ENCODE results near the gene INPPL1. TPM values are rescaled to one million over a fixed set of nuclear protein-coding genes. Genes with fewer than 3 reads are reported as not detected.

The INPPL1 gene
- total RNA-seq, 1 donor from 2014 or later: 214 TPM

- peaks cover 10% of the 10 kb centered on the region for H3K9me3 Mint-ChIP-seq (ENCODE audit: low read depth)
- no peak overlapping the region for H3K4me3 Mint-ChIP-seq (ENCODE audit: unreplicated experiment)
- H3K4me1 Mint-ChIP-seq (ENCODE audit: low read depth): peaks cover 13% of the 10 kb centered on the region
Measured at GRCh38 chr11:72208281-72208680, 16.3 kb upstream of the INPPL1 start.

GRCh38 chr11:72209101-72209500 lies 15.5 kb upstream of the INPPL1 start:
- Mint-ChIP-seq H3K4me3 (ENCODE audit: unreplicated experiment) (no peak overlapping the region), H3K9me3 (ENCODE audit: low read depth) (peaks cover 10% of the 10 kb centered on the region), H3K4me1 (ENCODE audit: low read depth) (peaks cover 13% of the 10 kb centered on the region), H3K27me3 (ENCODE audit: low read depth) (peaks cover 10% of the 10 kb centered on the region), H3K27ac (ENCODE audit: unreplicated experiment) (no peak overlapping the region), H3K36me3 (ENCODE audit: low read depth) (peaks cover 7% of the 10 kb centered on the region)
- no peak for DNase-seq (ENCODE audit: low spot score)
- TF ChIP-seq CTCF (IDR thresholded peaks at IDR 0.05): no peak

More at GRCh38 chr11:72208281-72208680, 16.3 kb upstream of the INPPL1 start:
- no peak for TF ChIP-seq CTCF (IDR thresholded peaks at IDR 0.05)
- H3K27ac Mint-ChIP-seq (ENCODE audit: unreplicated experiment): no peak overlapping the region
- H3K36me3 Mint-ChIP-seq (ENCODE audit: low read depth): peaks cover 7% of the 10 kb centered on the region
- peaks cover 8% of the 10 kb centered on the region for H3K27me3 Mint-ChIP-seq (ENCODE audit: low read depth)
- no peak for DNase-seq (ENCODE audit: low spot score)

GRCh38 chr11:72216638-72217037 lies 7.9 kb upstream of the INPPL1 start, which contains the start of gene FOLR2:
FOLR2 (plus strand) TSS chr11:72216794; CDS start chr11:72218585, 1,791 bp downstream.
- H3K27me3 Mint-ChIP-seq (ENCODE audit: low read depth): peaks cover 34% of the 10 kb centered on the region
- H3K4me1 Mint-ChIP-seq (ENCODE audit: low read depth): no peaks in the 10 kb centered on the region
- no peak for TF ChIP-seq CTCF (IDR thresholded peaks at IDR 0.05)
- H3K36me3 Mint-ChIP-seq (ENCODE audit: low read depth): no peaks in the 10 kb centered on the region
- H3K9me3 Mint-ChIP-seq (ENCODE audit: low read depth): no peaks in the 10 kb centered on the region
- no peak for DNase-seq (ENCODE audit: low spot score)
- H3K27ac Mint-ChIP-seq (ENCODE audit: unreplicated experiment): no peak within 1 kb of the TSS
- no peak within 1 kb of the TSS for H3K4me3 Mint-ChIP-seq (ENCODE audit: unreplicated experiment)

- H3K27me3 Mint-ChIP-seq (ENCODE audit: low read depth): peaks cover 29% of the 10 kb centered on the region
- H3K4me1 Mint-ChIP-seq (ENCODE audit: low read depth): peaks cover 7% of the 10 kb centered on the region
- no peak overlapping the region for H3K27ac Mint-ChIP-seq (ENCODE audit: unreplicated experiment)
- no peak overlapping the region for H3K4me3 Mint-ChIP-seq (ENCODE audit: unreplicated experiment)
- no peaks in the 10 kb centered on the region for H3K9me3 Mint-ChIP-seq (ENCODE audit: low read depth)
- TF ChIP-seq CTCF (IDR thresholded peaks at IDR 0.05): no peak
- H3K36me3 Mint-ChIP-seq (ENCODE audit: low read depth): no peaks in the 10 kb centered on the region
- no peak for DNase-seq (ENCODE audit: low spot score)
Measured at GRCh38 chr11:72217841-72218240, 6.7 kb upstream of the INPPL1 start.

GRCh38 chr11:72218251-72218745 lies 6.3 kb upstream of the INPPL1 start:
- Mint-ChIP-seq H3K9me3 (ENCODE audit: low read depth) (no peaks in the 10 kb centered on the region), H3K4me3 (ENCODE audit: unreplicated experiment) (no peak overlapping the region), H3K27me3 (ENCODE audit: low read depth) (peaks cover 27% of the 10 kb centered on the region), H3K36me3 (ENCODE audit: low read depth) (no peaks in the 10 kb centered on the region), H3K4me1 (ENCODE audit: low read depth) (peaks cover 9% of the 10 kb centered on the region), H3K27ac (ENCODE audit: unreplicated experiment) (no peak overlapping the region)
- TF ChIP-seq CTCF (IDR thresholded peaks at IDR 0.05): no peak
- DNase-seq (ENCODE audit: low spot score): no peak
